Ishikawa (cell line): ENCODE results near the gene RNF215.

ENCODE experiments used
- CEBPB ChIP-seq: IDR thresholded peaks from 2 replicates; pipeline ENCODE4 v1.6.1; 2012
- CREB1 ChIP-seq: IDR thresholded peaks from 2 replicates; pipeline ENCODE4 v1.6.1; 2012; ENCODE audit warnings: low read depth
- EGR1 ChIP-seq: IDR thresholded peaks from 2 replicates; pipeline ENCODE4 v1.6.1; 2012
- EP300 ChIP-seq: IDR thresholded peaks from 2 replicates; pipeline ENCODE4 v1.6.1; 2012; ENCODE audit warnings: borderline replicate concordance
- FOXM1 ChIP-seq: IDR thresholded peaks from 2 replicates; pipeline ENCODE4 v1.6.1; 2012; ENCODE audit warnings: low read depth, borderline replicate concordance
- NFIC ChIP-seq: IDR thresholded peaks from 2 replicates; pipeline ENCODE4 v1.6.1; 2012
- RAD21 ChIP-seq: IDR thresholded peaks from 2 replicates; pipeline ENCODE4 v1.6.1; 2012; ENCODE audit warnings: low read depth
- TAF1 ChIP-seq: IDR thresholded peaks from 2 replicates; pipeline ENCODE4 v1.6.1; 2012; ENCODE audit warnings: low read depth, mild to moderate bottlenecking
- TCF12 ChIP-seq: IDR thresholded peaks from 2 replicates; pipeline ENCODE4 v1.6.1; 2012; ENCODE audit warnings: low read depth
- TEAD4 ChIP-seq: IDR thresholded peaks from 2 replicates; pipeline ENCODE4 v1.6.1; 2012
- YY1 ChIP-seq: IDR thresholded peaks from 2 replicates; pipeline ENCODE4 v1.6.1; 2012; ENCODE audit warnings: low read depth
- ZBTB7A ChIP-seq: IDR thresholded peaks from 2 replicates; pipeline ENCODE4 v1.6.1; 2012; ENCODE audit warnings: low read depth
- TF ChIP-seq, protein P1 (sequence below): IDR thresholded peaks from 2 replicates; pipeline ENCODE4 v1.6.1; 2012
- TF ChIP-seq, protein P2 (sequence below): IDR thresholded peaks from 2 replicates; pipeline ENCODE4 v1.6.1; 2012; ENCODE audit warnings: low read depth, mild to moderate bottlenecking
- TF ChIP-seq, protein P3 (sequence below): IDR thresholded peaks from 2 replicates; pipeline ENCODE4 v1.6.1; 2012

RNF215 gene

DNA sequence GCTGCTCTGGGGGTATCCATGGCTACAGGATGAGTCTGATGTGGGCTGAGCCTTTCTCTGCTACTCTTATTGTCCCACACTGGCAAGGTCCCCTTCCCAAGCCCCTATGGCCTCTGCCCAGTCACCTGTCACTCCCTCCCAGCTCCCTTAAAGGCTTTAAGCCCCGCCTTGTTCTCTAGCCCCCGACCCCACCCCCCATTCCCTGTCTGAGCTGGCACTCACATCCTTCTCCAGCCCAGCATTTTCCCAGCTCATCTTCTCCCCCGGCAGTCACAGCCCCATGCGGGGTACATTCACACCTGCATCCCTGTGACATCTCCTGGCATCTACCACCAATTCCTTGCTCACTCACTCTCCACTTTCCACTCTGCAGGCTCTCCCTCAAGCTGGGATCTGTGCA lies 42.7 kb upstream of the RNF215 start:
- TF ChIP-seq TCF12: no peak
- no peak for TF ChIP-seq NFIC
- TF ChIP-seq EGR1: no peak
- no peak for TF ChIP-seq ZBTB7A

DNA sequence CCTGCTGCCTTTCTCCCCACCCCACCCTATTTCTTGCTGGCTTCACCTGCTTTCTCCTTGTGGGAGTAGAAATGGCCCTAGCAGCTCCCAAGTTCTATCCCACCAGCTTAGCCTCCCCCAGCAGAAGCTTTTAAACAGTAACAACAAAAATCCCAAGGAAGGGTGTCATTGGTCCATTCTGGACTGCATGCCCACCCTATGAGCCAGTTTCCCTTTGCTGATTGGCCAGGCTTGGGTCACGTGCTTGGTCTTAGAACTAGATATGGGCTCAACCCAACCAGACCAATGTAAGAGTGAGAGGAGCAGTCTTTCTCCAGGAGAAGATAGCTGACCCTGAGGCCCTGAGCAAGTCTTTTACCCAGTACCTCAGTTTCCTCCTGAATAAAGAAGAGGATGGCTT lies 40.7 kb upstream of the RNF215 start:
- TF ChIP-seq TCF12: no peak
- TF ChIP-seq EGR1: no peak
- no peak for TF ChIP-seq FOXM1
- no peak for TF ChIP-seq TEAD4

DNA sequence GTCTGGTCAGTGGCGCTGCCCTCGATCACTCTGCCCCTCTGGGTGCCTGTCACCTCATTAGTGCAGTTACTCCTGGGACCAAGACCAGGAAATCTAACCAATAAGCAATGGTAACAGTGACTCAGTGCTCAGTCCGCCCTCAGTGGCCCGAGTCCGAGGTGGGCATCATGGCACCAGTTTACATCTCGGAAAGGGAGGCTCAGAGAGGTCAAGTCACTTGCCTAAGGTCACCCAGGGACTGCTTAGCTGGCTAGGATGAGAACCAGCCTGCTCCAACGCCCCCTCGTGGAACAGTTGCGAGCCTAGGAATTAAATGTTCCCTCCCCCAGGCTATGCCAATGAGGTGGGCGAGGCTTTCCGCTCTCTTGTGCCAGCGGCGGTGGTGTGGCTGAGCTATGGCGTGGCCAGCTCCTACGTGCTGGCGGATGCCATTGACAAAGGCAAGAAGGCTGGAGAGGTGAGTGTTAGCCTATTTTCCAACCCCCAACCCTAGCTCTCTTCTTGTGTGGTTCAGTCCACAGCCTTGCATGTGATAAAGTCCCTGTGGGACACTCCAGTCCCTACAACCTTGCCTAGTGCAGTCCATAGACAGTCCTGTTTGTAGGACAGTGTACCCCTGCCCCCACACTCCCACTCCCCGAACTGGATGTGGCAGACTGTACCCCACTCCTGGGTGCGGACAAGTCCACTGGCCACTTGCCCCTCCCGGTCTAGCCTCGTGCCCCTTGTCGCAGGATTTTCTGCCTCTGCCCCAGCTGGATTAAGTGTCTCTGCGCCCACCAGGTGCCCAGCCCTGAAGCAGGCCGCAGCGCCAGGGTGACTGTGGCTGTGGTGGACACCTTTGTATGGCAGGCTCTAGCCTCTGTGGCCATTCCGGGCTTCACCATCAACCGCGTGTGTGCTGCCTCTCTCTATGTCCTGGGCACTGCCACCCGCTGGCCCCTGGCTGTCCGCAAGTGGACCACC lies 39.5 kb upstream of the RNF215 start:
- TF ChIP-seq, protein P1, sequence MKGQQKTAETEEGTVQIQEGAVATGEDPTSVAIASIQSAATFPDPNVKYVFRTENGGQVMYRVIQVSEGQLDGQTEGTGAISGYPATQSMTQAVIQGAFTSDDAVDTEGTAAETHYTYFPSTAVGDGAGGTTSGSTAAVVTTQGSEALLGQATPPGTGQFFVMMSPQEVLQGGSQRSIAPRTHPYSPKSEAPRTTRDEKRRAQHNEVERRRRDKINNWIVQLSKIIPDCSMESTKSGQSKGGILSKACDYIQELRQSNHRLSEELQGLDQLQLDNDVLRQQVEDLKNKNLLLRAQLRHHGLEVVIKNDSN: no peak
- TF ChIP-seq TCF12: no peak
- 0 out of 2 replicates have a peak, but pooled peaks have one; percentile 13 for TF ChIP-seq YY1
- TF ChIP-seq CREB1: no peak
- TF ChIP-seq, protein P2, sequence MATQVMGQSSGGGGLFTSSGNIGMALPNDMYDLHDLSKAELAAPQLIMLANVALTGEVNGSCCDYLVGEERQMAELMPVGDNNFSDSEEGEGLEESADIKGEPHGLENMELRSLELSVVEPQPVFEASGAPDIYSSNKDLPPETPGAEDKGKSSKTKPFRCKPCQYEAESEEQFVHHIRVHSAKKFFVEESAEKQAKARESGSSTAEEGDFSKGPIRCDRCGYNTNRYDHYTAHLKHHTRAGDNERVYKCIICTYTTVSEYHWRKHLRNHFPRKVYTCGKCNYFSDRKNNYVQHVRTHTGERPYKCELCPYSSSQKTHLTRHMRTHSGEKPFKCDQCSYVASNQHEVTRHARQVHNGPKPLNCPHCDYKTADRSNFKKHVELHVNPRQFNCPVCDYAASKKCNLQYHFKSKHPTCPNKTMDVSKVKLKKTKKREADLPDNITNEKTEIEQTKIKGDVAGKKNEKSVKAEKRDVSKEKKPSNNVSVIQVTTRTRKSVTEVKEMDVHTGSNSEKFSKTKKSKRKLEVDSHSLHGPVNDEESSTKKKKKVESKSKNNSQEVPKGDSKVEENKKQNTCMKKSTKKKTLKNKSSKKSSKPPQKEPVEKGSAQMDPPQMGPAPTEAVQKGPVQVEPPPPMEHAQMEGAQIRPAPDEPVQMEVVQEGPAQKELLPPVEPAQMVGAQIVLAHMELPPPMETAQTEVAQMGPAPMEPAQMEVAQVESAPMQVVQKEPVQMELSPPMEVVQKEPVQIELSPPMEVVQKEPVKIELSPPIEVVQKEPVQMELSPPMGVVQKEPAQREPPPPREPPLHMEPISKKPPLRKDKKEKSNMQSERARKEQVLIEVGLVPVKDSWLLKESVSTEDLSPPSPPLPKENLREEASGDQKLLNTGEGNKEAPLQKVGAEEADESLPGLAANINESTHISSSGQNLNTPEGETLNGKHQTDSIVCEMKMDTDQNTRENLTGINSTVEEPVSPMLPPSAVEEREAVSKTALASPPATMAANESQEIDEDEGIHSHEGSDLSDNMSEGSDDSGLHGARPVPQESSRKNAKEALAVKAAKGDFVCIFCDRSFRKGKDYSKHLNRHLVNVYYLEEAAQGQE: no peak
- TF ChIP-seq CEBPB: no peak
- peak; percentile 71 for TF ChIP-seq RAD21
- TF ChIP-seq EP300: no peak
- TF ChIP-seq, protein P3, sequence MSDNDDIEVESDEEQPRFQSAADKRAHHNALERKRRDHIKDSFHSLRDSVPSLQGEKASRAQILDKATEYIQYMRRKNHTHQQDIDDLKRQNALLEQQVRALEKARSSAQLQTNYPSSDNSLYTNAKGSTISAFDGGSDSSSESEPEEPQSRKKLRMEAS: no peak
- no peak for TF ChIP-seq ZBTB7A
- TF ChIP-seq TEAD4: no peak
- TF ChIP-seq FOXM1: no peak
- 0 out of 2 replicates have a peak, but pooled peaks have one; percentile 37 for TF ChIP-seq EGR1
- TF ChIP-seq TAF1: no peak
- TF ChIP-seq NFIC: no peak

DNA sequence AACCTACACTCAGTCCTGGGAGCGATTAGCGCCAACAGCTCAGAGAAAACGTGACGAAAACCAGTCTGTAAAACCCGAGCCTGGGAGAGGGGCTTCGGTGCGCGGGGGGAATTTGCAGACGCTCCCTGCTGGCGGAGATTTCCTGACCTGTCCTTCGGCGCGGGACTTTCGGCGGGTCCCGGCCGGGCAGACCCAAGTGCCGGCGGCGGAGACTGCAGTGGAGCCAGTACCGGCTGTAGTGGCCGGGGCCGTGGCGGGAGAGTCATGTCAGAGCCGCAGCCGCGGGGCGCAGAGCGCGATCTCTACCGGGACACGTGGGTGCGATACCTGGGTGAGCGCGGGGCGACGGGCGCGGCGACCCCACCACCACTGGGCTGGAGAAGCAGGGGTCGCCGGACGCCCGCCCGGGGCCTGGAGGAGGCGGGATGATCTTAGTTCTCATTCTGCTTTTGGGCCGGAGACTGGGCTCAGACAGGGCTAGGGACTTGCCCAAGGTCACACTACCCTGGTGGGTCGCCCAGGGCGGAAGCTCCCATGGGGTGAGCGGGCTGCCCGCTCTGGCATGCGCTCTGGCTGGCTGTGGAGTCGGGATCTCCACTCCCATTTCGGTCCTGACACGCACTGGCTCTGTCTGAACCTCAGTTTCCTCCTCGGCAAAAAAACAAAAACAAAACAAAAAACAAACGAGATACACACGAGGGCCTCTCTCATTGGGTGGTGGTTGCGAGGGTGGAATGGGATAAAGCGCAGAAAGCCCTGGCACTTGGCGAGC lies 38.6 kb upstream of the RNF215 start, which contains the start of gene MTFP1:
MTFP1 (plus strand) TSS at position 153 of the 772 bp plus-strand sequence; CDS start at position 265, 112 bp downstream.
- no peak for TF ChIP-seq TEAD4
- TF ChIP-seq, protein P3: peak; percentile 84
- peak; percentile 15; the same call in 1 of the 2 replicates for TF ChIP-seq TCF12
- TF ChIP-seq, protein P2: no peak
- TF ChIP-seq EP300: no peak; the same call in 1 of the 2 replicates
- TF ChIP-seq ZBTB7A: peak; percentile 99
- TF ChIP-seq, protein P1: peak; percentile 67
- TF ChIP-seq TAF1: peak; percentile 61
- no peak for TF ChIP-seq EGR1
- TF ChIP-seq RAD21: no peak

DNA sequence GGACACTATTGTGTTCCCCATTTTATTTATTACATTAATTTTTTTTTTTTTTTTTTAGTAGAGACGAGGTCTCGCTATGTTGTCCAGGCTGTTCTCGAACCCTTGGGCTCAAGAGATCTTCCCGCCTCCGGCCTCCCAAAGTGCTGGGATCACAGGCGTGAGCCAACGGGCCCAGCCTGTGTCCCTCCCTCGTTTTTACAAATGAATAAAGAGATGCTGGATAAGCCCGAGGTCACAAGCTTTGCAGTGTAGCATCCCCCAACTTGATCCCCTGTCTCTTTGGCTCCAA lies 38.1 kb upstream of the RNF215 start:
- no peak for TF ChIP-seq TAF1
- no peak for TF ChIP-seq NFIC
- no peak for TF ChIP-seq CEBPB
- TF ChIP-seq RAD21: no peak
- TF ChIP-seq EGR1: no peak
- no peak for TF ChIP-seq TCF12
- TF ChIP-seq, protein P1: no peak
- TF ChIP-seq, protein P2: no peak
- TF ChIP-seq YY1: no peak
- TF ChIP-seq TEAD4: no peak
- TF ChIP-seq CREB1: no peak
- TF ChIP-seq, protein P3: no peak
- TF ChIP-seq FOXM1: no peak
- no peak for TF ChIP-seq EP300
- no peak for TF ChIP-seq ZBTB7A
